Keratinocyte (primary cell): ENCODE measurements around the gene GNPTG. TPM values are rescaled to one million over a fixed set of nuclear protein-coding genes. Genes with fewer than 3 reads are reported as not detected.
A peak's percentile ranks its signal among the peaks of the same experiment; 100 is the strongest.

Source experiments
- DNase-seq: peaks from one replicate; pipeline ENCODE4 v3.0.0-alpha.2; 2011; ENCODE audit warnings: low read depth, missing footprints, low spot score
- FAIRE-seq: peaks from 2 replicates; lab custom pipeline; 2011; peaks lifted over from hg19 to GRCh38; lab: Jason Lieb, UNC
- H2AFZ ChIP-seq: 2 replicates; pipeline ENCODE4 v1.6.0; 2012; ENCODE audit warnings: low read length, control low read depth, inconsistent platforms; ENCODE audit not compliant: control insufficient read depth
- H3K27ac ChIP-seq: 2 replicates; pipeline ENCODE4 v1.5.1; 2011; ENCODE audit warnings: low read length; ENCODE audit not compliant: control insufficient read depth, insufficient read depth
- H3K27me3 ChIP-seq: 3 replicates; pipeline ENCODE4 v1.6.0; 2011; ENCODE audit warnings: low read length; ENCODE audit not compliant: control insufficient read depth, insufficient read depth; ENCODE audit errors: extremely low read depth
- H3K36me3 ChIP-seq, 2 experiments: 2 replicates in 1 of 2; 3 replicates in 1 of 2; pipeline ENCODE4 v1.5.1; 2011; ENCODE audit warnings: low read length in 2 of 2, mild to moderate bottlenecking in 1 of 2; ENCODE audit not compliant: control insufficient read depth in 2 of 2, insufficient read depth in 2 of 2; ENCODE audit errors: extremely low read depth in 1 of 2
- H3K4me1 ChIP-seq: 3 replicates; pipeline ENCODE4 v1.5.1; 2011; ENCODE audit warnings: low read length; ENCODE audit not compliant: control insufficient read depth, insufficient read depth; ENCODE audit errors: extremely low read depth
- H3K4me2 ChIP-seq: 3 replicates; pipeline ENCODE4 v1.6.0; 2011; ENCODE audit warnings: low read depth, low read length; ENCODE audit not compliant: control insufficient read depth, insufficient read depth; ENCODE audit errors: extremely low read depth
- H3K4me3 ChIP-seq, 3 experiments: fragments of 200-600 bp in 1 of 3; sonication (generic) in 1 of 3; 2 replicates in 2 of 3; 3 replicates in 1 of 3; pipeline ENCODE4 v1.5.1; 2011 to 2016; ENCODE audit warnings: low read length in 3 of 3, mild to moderate bottlenecking in 3 of 3, control low read depth in 2 of 3, inconsistent platforms in 1 of 3, low read depth in 1 of 3, mixed read lengths in 1 of 3, mixed run types in 1 of 3, moderate library complexity in 1 of 3; ENCODE audit not compliant: control insufficient read depth in 2 of 3, insufficient read depth in 2 of 3; ENCODE audit errors: extremely low read depth in 1 of 3
- H3K79me2 ChIP-seq: 2 replicates; pipeline ENCODE4 v1.6.0; 2012; ENCODE audit warnings: low read length; ENCODE audit not compliant: control insufficient read depth, insufficient read depth
- H3K9ac ChIP-seq: 3 replicates; pipeline ENCODE4 v1.6.0; 2011; ENCODE audit warnings: low read length; ENCODE audit not compliant: control insufficient read depth, insufficient read depth; ENCODE audit errors: extremely low read depth
- H3K9me1 ChIP-seq: 3 replicates; pipeline ENCODE4 v1.6.0; 2011; ENCODE audit warnings: low read length; ENCODE audit not compliant: control insufficient read depth, insufficient read depth; ENCODE audit errors: extremely low read depth
- H3K9me3 ChIP-seq: 2 replicates; pipeline ENCODE4 v1.5.1; 2012; ENCODE audit warnings: low read depth, low read length; ENCODE audit not compliant: control insufficient read depth
- H4K20me1 ChIP-seq: 3 replicates; pipeline ENCODE4 v1.6.0; 2011; ENCODE audit warnings: low read length; ENCODE audit not compliant: control insufficient read depth, insufficient read depth; ENCODE audit errors: extremely low read depth
- CTCF ChIP-seq, 3 experiments: IDR thresholded peaks in 1 of 3; conservative IDR thresholded peaks in 1 of 3; optimal IDR thresholded peaks in 1 of 3; 2 replicates in 2 of 3; 3 replicates in 1 of 3; pipeline versions ENCODE3 to v1.5.1; 2011; ENCODE audit warnings: low read length in 3 of 3, mild to moderate bottlenecking in 3 of 3, moderate library complexity in 2 of 3, control low read depth in 1 of 3, inconsistent platforms in 1 of 3; ENCODE audit not compliant: insufficient read depth in 2 of 3; ENCODE audit errors: extremely low read depth in 1 of 3
- EZH2 ChIP-seq: IDR thresholded peaks from one replicate; pipeline ENCODE4 v1.6.1; 2012; ENCODE audit warnings: inconsistent platforms, mild to moderate bottlenecking, low read length, moderate library complexity
- dilution Hi-C: fragments of 300-500 bp; cut with MboI; formaldehyde crosslinking; loops from one replicate; pipeline ENCODE4 v1.7.0; 2020; ENCODE audit warnings: low sequenced_read_pairs; ENCODE audit not compliant: extremely low pct_ligation_motif_present
- polyA plus RNA-seq, 5 experiments: library from polyadenylated mRNA; depleted of rRNA in 3 of 5; stranded (reverse) in 3 of 5; stranded (forward) in 1 of 5; unstranded in 1 of 5; fragments of >200 nt; gene quantifications; 1 replicate in 1 of 5; 2 replicates in 3 of 5; 3 replicates in 1 of 5; pipeline versions ENCODE4 v1.2.1 to v1.2.3, GENCODE V29; 2011 to 2012; ENCODE audit warnings: missing spikeins in 2 of 5, low read depth in 1 of 5, low replicate concordance in 1 of 5

Gene GNPTG
- polyA plus RNA-seq, 1 donor (not counting 4 experiments of a cell fraction or from before 2014, with no cell fraction given) = 30.9 TPM

- TF ChIP-seq EZH2 = no peak
- Histone ChIP-seq H3K27ac (no peak overlapping the region), H2AFZ (peak overlapping the region; percentile 84), H3K4me3 (peak overlapping the region; percentile 47 to 76 (median 72)), H3K27me3 (no peaks in the 10 kb centered on the region), H3K9me1 (no peaks in the 10 kb centered on the region), H3K4me1 (peaks cover 3% of the 10 kb centered on the region), H3K9ac (peak overlapping the region; percentile 47), H3K9me3 (no peaks in the 10 kb centered on the region), H3K36me3 (no peaks in the 10 kb centered on the region), H4K20me1 (no peaks in the 10 kb centered on the region), H3K4me2 (peak overlapping the region; percentile 87), H3K79me2 (no peaks in the 10 kb centered on the region)
- FAIRE-seq (no peak), DNase-seq (no peak)
- dilution Hi-C loops = no loop called here
Measured at GRCh38 chr16:1408171-1408837, 56.6 kb downstream of the GNPTG start.

GRCh38 chr16:1412847-1413246 lies 61.1 kb downstream of the GNPTG start:
- DNase-seq (no peak), FAIRE-seq (no peak)
- peaks cover 3% of the 10 kb centered on the region for H3K79me2 ChIP-seq
- H3K36me3 ChIP-seq = no peaks in the 10 kb centered on the region
- no peak overlapping the region for H3K27ac ChIP-seq
- no peaks in the 10 kb centered on the region for H3K9me1 ChIP-seq
- no peak for TF ChIP-seq EZH2
- no peak for TF ChIP-seq CTCF (optimal IDR thresholded peaks at IDR 0.05 in 1 of 3, IDR thresholded peaks at IDR 0.05 in 1 of 3, conservative IDR thresholded peaks at IDR 0.05 in 1 of 3; ENCODE audit: extremely low read depth in 1 of 3, insufficient read depth in 2 of 3, low read length in 3 of 3)
- no peak overlapping the region for H2AFZ ChIP-seq
- no peaks in the 10 kb centered on the region for H4K20me1 ChIP-seq
- no peak overlapping the region for H3K4me2 ChIP-seq
- no peaks in the 10 kb centered on the region for H3K9me3 ChIP-seq
- dilution Hi-C loops = no loop called here
- no peak overlapping the region for H3K4me3 ChIP-seq
- peaks cover 18% of the 10 kb centered on the region for H3K4me1 ChIP-seq
- no peak overlapping the region for H3K9ac ChIP-seq
- no peaks in the 10 kb centered on the region for H3K27me3 ChIP-seq

Other genes with a start within 250 kb of the GNPTG start
- 0.05 to 0.06 TPM in 2 of 3 replicates, not detected in the other for gene CACNA1H, start 198.8 kb upstream of the GNPTG start, polyA plus RNA-seq
- not detected in 3 replicates for gene TPSG1, start 126.7 kb upstream of the GNPTG start, polyA plus RNA-seq
- not detected in 3 replicates for gene TPSB2, start 121.7 kb upstream of the GNPTG start, polyA plus RNA-seq
- not detected in 3 replicates for gene TPSAB1, start 111.2 kb upstream of the GNPTG start, polyA plus RNA-seq
- not detected in 3 replicates for gene TPSD1, start 95.9 kb upstream of the GNPTG start, polyA plus RNA-seq
- 72.8 to 157 TPM (median 139 TPM) in 3 replicates for gene UBE2I, start 42.3 kb upstream of the GNPTG start, polyA plus RNA-seq
- gene BAIAP3, start 18.3 kb upstream of the GNPTG start, polyA plus RNA-seq = 0.09 to 0.10 TPM in 2 of 3 replicates, not detected in the other
- gene TSR3, start 53 bp upstream of the GNPTG start, polyA plus RNA-seq = 33.0 to 49.0 TPM (median 40.8 TPM) in 3 replicates
- gene UNKL, start 62.8 kb downstream of the GNPTG start, polyA plus RNA-seq = 1.9 to 4.2 TPM (median 2.3 TPM) in 3 replicates
- gene UQCC4, start 68.8 kb downstream of the GNPTG start, polyA plus RNA-seq = 19.7 to 26.6 TPM (median 20.6 TPM) in 3 replicates
- gene PERCC1, start 79.1 kb downstream of the GNPTG start, polyA plus RNA-seq = not detected in 3 replicates
- 0.46 to 0.91 TPM in 2 of 3 replicates, not detected in the other for gene CCDC154, start 92.6 kb downstream of the GNPTG start, polyA plus RNA-seq
- gene CLCN7, start 123.1 kb downstream of the GNPTG start, polyA plus RNA-seq = 13.3 to 26.3 TPM (median 23.3 TPM) in 3 replicates
- gene PTX4, start 137.0 kb downstream of the GNPTG start, polyA plus RNA-seq = not detected in 3 replicates
- gene TELO2, start 141.4 kb downstream of the GNPTG start, polyA plus RNA-seq = 7.9 to 11.3 TPM (median 11.3 TPM) in 3 replicates
- 0.86 to 1.3 TPM (median 1.0 TPM) in 3 replicates for gene TMEM204, start 181.7 kb downstream of the GNPTG start, polyA plus RNA-seq